H1 (cell line): ENCODE measurements around the gene FXYD7. TPM values are rescaled to one million over a fixed set of nuclear protein-coding genes. Genes with fewer than 3 reads are reported as not detected.

Experiments
- CTCF ChIA-PET: fragments of 300-600 bp; sonication (Branson Sonifier 250); formaldehyde crosslinking; loops from one replicate; lab custom pipeline; 2021; ENCODE audit not compliant: partially characterized antibody; lab: Charles Lee
- POLR2A ChIA-PET: fragments of 300-600 bp; sonication (Branson Sonifier 250); formaldehyde crosslinking; loops from one replicate; lab custom pipeline; 2021; ENCODE audit warnings: inconsistent platforms; ENCODE audit not compliant: partially characterized antibody; lab: Charles Lee
- DNase-seq, 2 experiments: peaks; one replicate each; pipeline versions ENCODE4 v3.0.0 to v3.0.0-alpha.2; 2010 to 2022; ENCODE audit warnings: low spot score in 2 of 2, low read depth in 1 of 2, mixed read lengths in 1 of 2
- FAIRE-seq: peaks from 2 replicates; lab custom pipeline; 2011; peaks lifted over from hg19 to GRCh38; lab: Jason Lieb, UNC
- H2AFZ ChIP-seq: 2 replicates; pipeline ENCODE4 v1.8.1; 2012; ENCODE audit warnings: low read length, inconsistent platforms
- H2AK5ac ChIP-seq: 2 replicates; pipeline ENCODE4 v1.6.1; 2013; ENCODE audit warnings: low read depth, low read length
- H2BK120ac ChIP-seq: replicated peaks from 2 replicates; pipeline ENCODE3; 2013; ENCODE audit warnings: low read depth, low read length, inconsistent platforms
- H2BK12ac ChIP-seq: 2 replicates; pipeline ENCODE4 v1.6.1; 2013; ENCODE audit warnings: low read depth, low read length
- H2BK15ac ChIP-seq: 2 replicates; pipeline ENCODE4 v1.6.1; 2013; ENCODE audit warnings: low read length
- H2BK20ac ChIP-seq: 2 replicates; pipeline ENCODE4 v1.6.1; 2013; ENCODE audit warnings: low read length
- H2BK5ac ChIP-seq: 2 replicates; pipeline ENCODE4 v1.6.1; 2013; ENCODE audit warnings: low read depth, low read length
- H3K14ac ChIP-seq: 2 replicates; pipeline ENCODE4 v1.6.1; 2013; ENCODE audit warnings: inconsistent platforms; ENCODE audit not compliant: insufficient read length
- H3K18ac ChIP-seq: 2 replicates; pipeline ENCODE4 v1.6.1; 2013; ENCODE audit warnings: low read length; ENCODE audit errors: extremely low read depth
- H3K23ac ChIP-seq: 2 replicates; pipeline ENCODE4 v1.6.1; 2013; ENCODE audit warnings: inconsistent platforms; ENCODE audit not compliant: insufficient read length
- H3K23me2 ChIP-seq: 2 replicates; pipeline ENCODE4 v1.6.1; 2013; ENCODE audit warnings: low read depth, low read length
- H3K27ac ChIP-seq: 2 replicates; pipeline ENCODE4 v1.6.1; 2011; ENCODE audit warnings: low read depth, low read length, inconsistent platforms
- H3K27me3 ChIP-seq, 4 experiments: replicated peaks in 1 of 4; 1 replicate in 1 of 4; 2 replicates in 3 of 4; pipeline versions ENCODE4 v1.6.1 to v1.8.1; 2011 to 2013; ENCODE audit warnings: low read length in 3 of 4, mild to moderate bottlenecking in 3 of 4, inconsistent platforms in 2 of 4, mixed read lengths in 2 of 4, moderate library complexity in 1 of 4; ENCODE audit not compliant: control insufficient read depth in 3 of 4, insufficient read depth in 3 of 4; ENCODE audit errors: extremely low read depth in 1 of 4
- H3K36me3 ChIP-seq, 4 experiments: 2 replicates each; pipeline versions ENCODE4 v1.6.1 to v1.8.1; 2011 to 2013; ENCODE audit warnings: mild to moderate bottlenecking in 4 of 4, low read length in 3 of 4, moderate library complexity in 2 of 4, control low read depth in 1 of 4, inconsistent platforms in 1 of 4; ENCODE audit not compliant: insufficient read depth in 4 of 4, control insufficient read depth in 2 of 4
- H3K4ac ChIP-seq: replicated peaks from 2 replicates; pipeline ENCODE3; 2013; ENCODE audit warnings: low read length, low read depth, mixed read lengths, inconsistent platforms; ENCODE audit not compliant: insufficient read length
- H3K4me1 ChIP-seq, 4 experiments: replicated peaks in 1 of 4; 1 replicate in 1 of 4; 2 replicates in 3 of 4; pipeline versions ENCODE4 v1.6.1 to v1.8.1; 2011 to 2013; ENCODE audit warnings: low read length in 3 of 4, inconsistent platforms in 2 of 4, mixed read lengths in 1 of 4; ENCODE audit not compliant: insufficient read depth in 4 of 4, control insufficient read depth in 3 of 4
- H3K4me2 ChIP-seq, 2 experiments: 2 replicates each; pipeline versions ENCODE4 v1.6.1 to v1.8.1; 2011 to 2013; ENCODE audit warnings: low read depth in 2 of 2, low read length in 2 of 2, control low read depth in 1 of 2, inconsistent platforms in 1 of 2, mild to moderate bottlenecking in 1 of 2; ENCODE audit not compliant: insufficient read depth in 1 of 2
- H3K4me3 ChIP-seq, 4 experiments: fragments of 200-600, 300-600 bp in 1 of 4; sonication (generic), shearing (Covaris generic), sonication (Bioruptor Twin) in 1 of 4; 2 replicates each; pipeline versions ENCODE4 v1.5.1 to v1.8.1; 2011 to 2016; ENCODE audit warnings: low read length in 4 of 4, low read depth in 3 of 4, control low read depth in 2 of 4, inconsistent platforms in 2 of 4, mild to moderate bottlenecking in 2 of 4, mixed read lengths in 1 of 4, moderate library complexity in 1 of 4; ENCODE audit not compliant: insufficient read depth in 2 of 4; ENCODE audit errors: extremely low read depth in 1 of 4
- H3K56ac ChIP-seq: replicated peaks from 2 replicates; pipeline ENCODE3; 2013; ENCODE audit warnings: low read depth, mild to moderate bottlenecking, mixed read lengths, low read length, inconsistent platforms; ENCODE audit not compliant: insufficient read length
- H3K79me1 ChIP-seq: 2 replicates; pipeline ENCODE4 v1.6.1; 2013; ENCODE audit warnings: low read depth, low read length, control low read depth
- H3K79me2 ChIP-seq, 2 experiments: 2 replicates each; pipeline versions ENCODE4 v1.6.1 to v1.8.1; 2012 to 2013; ENCODE audit warnings: low read length in 2 of 2, mild to moderate bottlenecking in 2 of 2, inconsistent platforms in 1 of 2; ENCODE audit not compliant: insufficient read depth in 2 of 2, control insufficient read depth in 1 of 2
- H3K9ac ChIP-seq, 4 experiments: replicated peaks in 1 of 4; 1 replicate in 1 of 4; 2 replicates in 3 of 4; pipeline versions ENCODE4 v1.6.1 to v1.8.1; 2011 to 2013; ENCODE audit warnings: low read depth in 3 of 4, low read length in 3 of 4, control low read depth in 2 of 4, mild to moderate bottlenecking in 2 of 4, moderate library complexity in 2 of 4, inconsistent platforms in 1 of 4; ENCODE audit errors: extremely low read depth in 1 of 4
- H3K9me3 ChIP-seq, 2 experiments: 2 replicates each; pipeline versions ENCODE4 v1.6.1 to v1.8.1; 2012 to 2013; ENCODE audit warnings: mild to moderate bottlenecking in 2 of 2, moderate library complexity in 2 of 2, control low read depth in 1 of 2, inconsistent platforms in 1 of 2, low read depth in 1 of 2, low read length in 1 of 2, mixed read lengths in 1 of 2; ENCODE audit not compliant: insufficient read depth in 2 of 2
- H4K20me1 ChIP-seq, 2 experiments: replicated peaks in 1 of 2; 2 replicates each; pipeline versions ENCODE3 to v1.8.1; 2011 to 2013; ENCODE audit warnings: inconsistent platforms in 2 of 2, low read length in 2 of 2, mild to moderate bottlenecking in 1 of 2; ENCODE audit not compliant: insufficient read depth in 2 of 2, control insufficient read depth in 1 of 2
- H4K5ac ChIP-seq: 2 replicates; pipeline ENCODE4 v1.6.1; 2013; ENCODE audit warnings: low read length, low read depth, mixed read lengths, inconsistent platforms; ENCODE audit not compliant: insufficient read length
- H4K8ac ChIP-seq: 2 replicates; pipeline ENCODE4 v1.8.0; 2013; ENCODE audit warnings: mild to moderate bottlenecking, moderate library complexity, low read length, inconsistent platforms; ENCODE audit not compliant: insufficient read depth; ENCODE audit errors: extremely low read depth
- H4K91ac ChIP-seq: replicated peaks from 2 replicates; pipeline ENCODE3; 2013; ENCODE audit warnings: low read length, mixed read lengths, inconsistent platforms; ENCODE audit not compliant: insufficient read length
- BCL11A ChIP-seq, 2 experiments: IDR thresholded peaks; one replicate each; pipeline ENCODE4 v1.6.1; 2011; ENCODE audit warnings: low read depth in 2 of 2, low read length in 2 of 2, mild to moderate bottlenecking in 2 of 2
- CREB1 ChIP-seq: IDR thresholded peaks from 2 replicates; pipeline ENCODE4 v1.6.1; 2012; ENCODE audit warnings: inconsistent platforms
- EZH2 ChIP-seq: fragments of 200-600 bp; sonication (generic); IDR thresholded peaks from 2 replicates; pipeline ENCODE4 v1.7.1; 2012; ENCODE audit warnings: low read depth, mild to moderate bottlenecking, moderate library complexity, low read length, inconsistent platforms; ENCODE audit not compliant: severe bottlenecking
- FOSL1 ChIP-seq: IDR thresholded peaks from 2 replicates; pipeline ENCODE4 v1.6.1; 2011; ENCODE audit warnings: mild to moderate bottlenecking, low read depth, low read length, moderate library complexity; ENCODE audit not compliant: insufficient read depth
- KDM4A ChIP-seq: IDR thresholded peaks from one replicate; pipeline ENCODE4 v1.7.1; 2012; ENCODE audit warnings: low read depth, mild to moderate bottlenecking, moderate library complexity, low read length, inconsistent platforms; ENCODE audit not compliant: severe bottlenecking
- SUZ12 ChIP-seq: fragments of 200-600 bp; sonication (generic); IDR thresholded peaks from 2 replicates; pipeline ENCODE4 v1.6.1; 2012; ENCODE audit warnings: mild to moderate bottlenecking, inconsistent platforms, low read length, moderate library complexity, mixed read lengths
- YY1 ChIP-seq: IDR thresholded peaks from 2 replicates; pipeline ENCODE4 v1.6.1; 2011; ENCODE audit warnings: low read depth, mild to moderate bottlenecking, low read length
- WGBS, 2 experiments: shearing (Covaris generic) in 1 of 2; methylation state at CpG; one replicate each; pipeline versions ENCODE4 v1.1.6 to v1.1.7; 2013 to 2015; ENCODE audit warnings: low lambda C conversion rate in 2 of 2, mixed read lengths in 2 of 2, inconsistent platforms in 1 of 2, low coverage in 1 of 2, missing lambda C conversion rate in 1 of 2; ENCODE audit not compliant: insufficient replicate concordance in 2 of 2, insufficient coverage in 1 of 2, insufficient read length in 1 of 2; ENCODE audit errors: extremely low coverage in 1 of 2, missing lambda C conversion rate in 1 of 2; 5-methylcytosine and 5-hydroxymethylcytosine counted together
- polyA plus RNA-seq, 7 experiments: library from polyadenylated mRNA; depleted of rRNA in 3 of 7; stranded (reverse) in 5 of 7; unstranded in 2 of 7; fragments of >200 nt in 5 of 7; fragments of 200-250 nt in 2 of 7; gene quantifications; 1 replicate in 5 of 7; 2 replicates in 1 of 7; 4 replicates in 1 of 7; pipeline versions ENCODE4 v1.2.1 to v1.2.3, GENCODE V29; 2011 to 2013; ENCODE audit warnings: missing spikeins in 2 of 7, mixed read lengths in 2 of 7
- total RNA-seq: library from RNA; stranded (reverse); fragmentation: NEBNext Ultra II Directional; extraction: Animal tissue kit (Norgen Biotek cat#: 25700); gene quantifications from 2 replicates; pipeline ENCODE4 v1.2.1, GENCODE V29; 2021

FXYD7 gene
- total and polyA plus RNA-seq, 2 of the 8 experiments (the other 6 are each of a cell fraction or from before 2014, with no cell fraction given), result 12.1 to 14.3 TPM

- H2BK20ac ChIP-seq, result no peak within 1 kb of the TSS; the same call in 1 of the 2 replicates
- no peaks in the 10 kb centered on the region for H3K23me2 ChIP-seq
- no peak within 1 kb of the TSS for H3K9ac ChIP-seq
- no peaks in the 10 kb centered on the region for H4K20me1 ChIP-seq
- H3K56ac ChIP-seq, result no peak within 1 kb of the TSS
- H3K79me1 ChIP-seq, result no peaks in the 10 kb centered on the region
- peak within 1 kb of the TSS; percentile 15 to 70; a peak in 3 of 4 replicates for H3K4me2 ChIP-seq
- ChIA-PET POLR2A (interaction anchor here (0.7 to 1.8 kb wide), 4 partner anchors 11 to 49 kb away, joined by 3 to 7 read pairs (median 5); no protein-coding TSS in a partner anchor), CTCF (interaction anchor here (0.7 to 6.9 kb wide), 28 partner anchors 9 to 201 kb away, joined by 3 to 154 read pairs (median 5); partner anchors contain the start of genes FXYD1, FXYD7, HAMP and LGI4)
- no peak within 1 kb of the TSS for H2AFZ ChIP-seq
- H4K91ac ChIP-seq, result no peak within 1 kb of the TSS
- H3K27me3 ChIP-seq, result peaks cover 0 to 2% (median 0%) of the 10 kb centered on the region in 4 experiments; a peak in 1 of 7 replicates
- H3K4ac ChIP-seq, result peak within 1 kb of the TSS; percentile 44
- peak within 1 kb of the TSS in 3 of 4 experiments; percentile 23 to 56 (median 31); a peak in 5 of 8 replicates for H3K4me3 ChIP-seq
- TF ChIP-seq YY1 (no peak), EZH2 (no peak), KDM4A (no peak), SUZ12 (no peak), CREB1 (no peak), BCL11A (IDR thresholded peaks at IDR 0.05; ENCODE audit: low read depth in 2 of 2, low read length in 2 of 2) (no peak), FOSL1 (no peak)
- no peak within 1 kb of the TSS for H3K23ac ChIP-seq
- no peak within 1 kb of the TSS for H3K14ac ChIP-seq
- H3K9me3 ChIP-seq, result no peaks in the 10 kb centered on the region
- WGBS, 2 experiments, result 68% methylated on average over 13 of the region's 14 CpGs; no CpG with 5 or more reads in 1 of the 2 experiments
- DNase-seq (no peak), FAIRE-seq (no peak)
- H2BK15ac ChIP-seq, result 0 out of 2 replicates have a peak within 1 kb of the TSS, but pooled peaks have one; percentile 61
- H2AK5ac ChIP-seq, result no peak within 1 kb of the TSS
- peak within 1 kb of the TSS; percentile 60; the same call in 1 of the 2 replicates for H2BK12ac ChIP-seq
- H2BK5ac ChIP-seq, result no peak within 1 kb of the TSS
- H3K27ac ChIP-seq, result no peak within 1 kb of the TSS
- H4K5ac ChIP-seq, result no peak within 1 kb of the TSS
- H3K36me3 ChIP-seq, result no peaks in the 10 kb centered on the region
- H4K8ac ChIP-seq, result peak within 1 kb of the TSS; percentile 35; the same call in 1 of the 2 replicates
- H3K4me1 ChIP-seq, result peaks cover 0 to 22% (median 14%) of the 10 kb centered on the region in 4 experiments; a peak in 6 of 7 replicates
- H2BK120ac ChIP-seq, result no peak within 1 kb of the TSS
- no peaks in the 10 kb centered on the region for H3K79me2 ChIP-seq
- H3K18ac ChIP-seq, result peak within 1 kb of the TSS; percentile 4
Measured at GRCh38 chr19:35115177-35115951, 27.7 kb upstream of the FXYD7 start, which contains the start of gene FXYD3. Gene FXYD3 (plus strand): TSS chr19:35115823. CDS start chr19:35119377, 3,554 bp downstream.
